ENCODE measurements around the gene AIMP1.

GRCh38 chr4:106320235-106320634, 3.9 kb downstream of the AIMP1 start:
- no peak for TF ChIP-seq CTCF (conservative IDR thresholded peaks at IDR 0.05 in 1 of 2, IDR thresholded peaks at IDR 0.05 in 1 of 2; ENCODE audit: extremely low read depth in 1 of 2, insufficient read depth in 1 of 2, low read depth in 1 of 2, low read length in 2 of 2)
- no peak for TF ChIP-seq EZH2 (IDR thresholded peaks at IDR 0.05; ENCODE audit: borderline replicate concordance, low read length)

Measured in mammary epithelial cell (primary cell).